GM19455 (cell line): ENCODE results near the gene NTSR1.
"Not testable (repeated sequence)": the region's sequence is repeated elsewhere in the genome, so short reads cannot be mapped to it uniquely, and the experiment has no call there.

Source experiments
- ATAC-seq: cut with Tn5 transposase; IDR thresholded peaks from one replicate; pipeline ENCODE4 v1.9.1; 2021; ENCODE audit not compliant: unreplicated experiment

The NTSR1 gene

DNA sequence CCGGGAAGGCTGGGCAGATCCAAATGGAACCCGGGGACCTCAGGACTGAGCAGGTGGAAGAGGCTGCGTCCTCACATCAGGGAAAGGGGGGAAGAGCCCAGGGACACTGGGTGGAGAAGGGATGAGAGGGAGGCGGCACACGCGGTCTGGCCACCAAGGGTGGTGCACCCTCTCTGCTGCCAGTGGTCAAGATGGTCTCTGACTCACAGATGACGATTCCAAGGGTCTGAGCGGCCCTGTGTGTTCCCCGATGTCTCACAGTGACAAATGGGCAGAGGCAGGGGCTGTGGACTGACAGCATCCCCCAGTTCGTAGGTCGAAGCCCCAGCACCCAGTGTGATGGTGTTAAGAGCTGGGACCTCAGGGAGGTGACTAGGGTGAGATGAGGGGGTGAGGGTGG is 34.3 kb upstream of the NTSR1 start:
- no peak for ATAC-seq

DNA sequence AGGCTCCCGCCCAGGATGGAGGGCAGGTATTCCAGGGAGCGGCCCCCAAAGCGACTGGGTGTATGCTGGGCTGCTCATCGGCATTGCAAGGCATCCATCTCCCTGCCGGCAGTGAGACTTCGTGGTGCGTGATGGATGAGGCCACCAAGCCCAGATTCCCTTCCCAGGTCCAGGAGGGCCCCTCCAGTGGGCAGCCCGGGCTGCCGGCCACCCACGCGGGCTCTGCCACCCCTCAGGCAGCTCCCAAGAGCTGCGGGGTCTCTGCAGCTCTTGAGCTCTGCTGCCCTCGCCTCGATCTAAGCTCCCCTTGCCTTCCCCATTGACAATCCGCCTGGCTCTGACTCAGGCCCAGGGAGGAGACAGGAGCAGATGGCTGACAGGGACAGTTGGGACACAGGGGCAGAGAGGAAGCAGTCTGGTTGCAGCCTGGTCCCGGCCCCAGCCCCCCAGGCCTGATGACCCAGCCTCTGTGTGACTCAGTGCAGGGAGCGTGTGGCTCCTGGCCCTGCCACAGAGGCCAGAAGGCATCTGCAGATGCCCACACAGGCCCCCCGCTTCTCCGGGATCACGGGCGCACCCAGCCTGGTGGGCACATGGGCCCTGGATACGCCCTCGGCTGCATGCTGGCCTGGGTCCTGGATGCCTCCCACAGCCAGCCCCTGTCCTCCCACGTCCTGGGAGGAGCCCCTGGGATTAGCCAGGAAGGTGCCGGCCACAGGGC is 33.3 kb upstream of the NTSR1 start:
- no peak for ATAC-seq

DNA sequence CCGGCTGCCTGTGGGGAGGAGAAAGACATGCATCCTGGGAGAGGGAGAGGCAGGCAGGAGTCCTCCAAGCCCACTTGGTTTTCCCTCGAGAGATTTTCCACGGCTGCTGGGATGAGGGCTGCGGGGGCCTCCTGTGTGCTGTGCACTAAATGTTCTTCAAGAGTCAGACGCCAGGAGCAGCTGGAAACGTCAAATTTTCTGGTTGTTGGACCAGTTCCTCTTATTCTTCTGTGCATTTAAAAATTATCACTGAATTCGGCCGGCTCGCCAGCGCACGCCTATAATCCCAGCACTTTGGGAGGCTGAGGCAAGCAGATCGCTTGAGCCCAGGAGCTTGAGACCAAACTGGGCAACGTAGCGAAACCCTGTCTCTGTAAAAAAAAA is 32.8 kb upstream of the NTSR1 start:
- ATAC-seq = no peak

DNA sequence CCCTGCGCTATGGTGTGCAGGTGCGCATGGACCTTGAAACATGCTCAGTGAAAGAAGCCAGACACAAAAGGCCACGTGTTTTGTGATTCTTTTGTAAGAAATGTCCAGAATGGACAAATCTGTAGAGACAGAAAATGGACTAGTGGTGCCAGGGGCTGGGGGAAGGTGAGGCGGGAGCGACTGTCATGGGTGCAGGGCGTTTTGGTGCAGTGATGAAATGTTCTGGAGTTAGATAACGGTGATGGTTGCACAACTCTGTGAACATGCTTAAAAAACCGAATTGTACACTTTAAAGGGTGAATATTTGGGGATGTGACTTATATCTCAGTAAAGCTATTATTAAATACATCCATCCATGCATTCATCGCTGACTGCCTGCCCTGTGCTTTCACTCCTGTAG is 31.7 kb upstream of the NTSR1 start:
- ATAC-seq = no peak

DNA sequence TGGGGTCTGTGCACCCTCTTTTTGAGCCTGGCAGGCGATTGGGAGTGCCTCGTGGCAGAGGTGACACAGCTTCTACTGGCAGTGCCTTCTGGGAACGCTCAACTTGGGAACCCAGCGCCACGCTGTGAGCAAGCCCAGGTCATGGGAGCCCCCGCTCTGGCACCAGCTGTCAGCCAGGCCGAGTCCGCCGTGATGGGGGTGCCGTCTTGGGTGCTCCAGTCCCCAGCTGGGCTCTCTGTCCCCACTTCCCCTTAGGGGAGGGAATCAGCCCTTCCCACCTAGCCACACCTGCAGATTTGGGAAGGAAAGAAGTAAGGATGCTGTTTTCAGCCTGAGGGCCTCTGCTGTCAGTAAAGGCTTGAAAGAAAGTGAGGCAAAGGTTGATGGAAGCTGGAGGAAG is 31.0 kb upstream of the NTSR1 start:
- no peak for ATAC-seq

DNA sequence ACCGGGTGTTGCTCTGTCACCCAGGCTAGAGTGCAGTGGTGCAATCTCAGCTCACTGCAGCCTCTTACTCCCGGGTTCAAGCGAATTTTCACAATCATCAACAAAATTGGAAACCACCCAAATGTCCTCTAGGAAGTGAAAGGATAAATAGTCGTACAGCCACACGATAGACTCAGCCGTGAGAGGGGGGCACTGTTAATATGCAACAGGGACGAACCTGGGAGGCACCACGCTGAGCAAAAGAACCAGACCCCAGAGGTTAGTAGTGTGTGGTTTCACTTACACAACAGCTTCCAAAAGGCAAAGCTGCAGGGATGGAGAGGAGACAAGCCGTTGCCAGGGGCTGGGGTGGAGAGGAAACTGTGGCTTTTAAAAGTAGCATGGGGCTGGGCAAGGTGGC is 30.1 kb upstream of the NTSR1 start:
- ATAC-seq = no peak

DNA sequence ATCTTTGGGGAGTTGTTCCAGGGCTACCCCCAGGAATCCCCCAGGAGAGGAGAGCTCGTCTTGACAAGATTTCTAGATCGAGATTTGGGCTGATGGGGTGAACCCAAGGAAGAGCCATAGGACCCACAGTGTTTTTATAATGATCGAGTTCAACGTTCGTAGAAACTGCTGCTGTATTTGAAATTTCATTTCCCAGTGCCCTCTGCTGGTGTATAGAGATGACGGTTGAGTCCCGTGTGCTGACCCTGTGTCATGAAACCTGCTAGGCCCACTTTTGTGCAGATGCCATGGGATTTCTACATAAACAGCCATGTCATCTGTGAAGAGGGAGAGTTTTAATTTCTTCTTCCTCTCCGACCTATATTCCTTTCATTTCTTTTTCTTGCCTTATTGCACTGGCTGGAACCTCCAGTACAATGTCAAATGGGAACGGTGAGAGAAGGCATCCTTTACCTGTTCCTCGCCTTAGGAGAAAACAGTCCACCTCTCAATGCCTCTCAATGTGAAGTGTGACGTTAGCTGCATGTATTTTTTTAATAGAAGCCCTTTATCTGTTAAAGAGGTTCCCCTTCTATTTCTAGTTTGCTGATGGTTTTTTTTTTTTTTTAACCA is 28.6 kb upstream of the NTSR1 start:
- no peak for ATAC-seq

DNA sequence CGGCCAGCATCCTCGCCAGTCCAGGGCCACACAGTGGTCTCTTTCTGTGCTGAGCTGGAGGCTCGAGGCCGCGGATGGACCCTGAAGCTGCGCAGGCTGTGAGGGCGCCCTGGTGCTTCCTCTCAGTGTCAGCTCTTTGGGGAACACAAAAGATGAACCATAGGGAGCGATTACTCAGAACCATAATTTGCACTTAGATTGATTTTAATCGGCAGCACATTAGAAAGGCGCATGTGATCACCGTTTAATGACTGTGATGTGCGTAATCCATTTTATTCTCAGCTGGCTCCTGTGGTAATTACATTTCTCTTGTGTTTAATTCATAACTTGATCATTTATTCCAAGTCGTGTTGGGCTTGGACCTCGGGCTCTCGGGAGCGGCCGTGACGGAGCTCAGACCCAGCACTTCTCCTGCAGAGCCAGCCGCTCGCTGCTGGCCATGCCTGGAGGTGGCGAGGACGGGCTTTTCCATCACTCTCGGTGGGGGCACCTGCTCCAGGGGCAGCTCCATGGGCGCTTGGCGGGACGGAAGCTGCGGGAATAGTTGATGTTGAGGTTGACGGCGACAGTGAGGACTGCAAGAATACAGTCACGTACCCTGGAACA is 25.6 kb upstream of the NTSR1 start:
- ATAC-seq = no peak

DNA sequence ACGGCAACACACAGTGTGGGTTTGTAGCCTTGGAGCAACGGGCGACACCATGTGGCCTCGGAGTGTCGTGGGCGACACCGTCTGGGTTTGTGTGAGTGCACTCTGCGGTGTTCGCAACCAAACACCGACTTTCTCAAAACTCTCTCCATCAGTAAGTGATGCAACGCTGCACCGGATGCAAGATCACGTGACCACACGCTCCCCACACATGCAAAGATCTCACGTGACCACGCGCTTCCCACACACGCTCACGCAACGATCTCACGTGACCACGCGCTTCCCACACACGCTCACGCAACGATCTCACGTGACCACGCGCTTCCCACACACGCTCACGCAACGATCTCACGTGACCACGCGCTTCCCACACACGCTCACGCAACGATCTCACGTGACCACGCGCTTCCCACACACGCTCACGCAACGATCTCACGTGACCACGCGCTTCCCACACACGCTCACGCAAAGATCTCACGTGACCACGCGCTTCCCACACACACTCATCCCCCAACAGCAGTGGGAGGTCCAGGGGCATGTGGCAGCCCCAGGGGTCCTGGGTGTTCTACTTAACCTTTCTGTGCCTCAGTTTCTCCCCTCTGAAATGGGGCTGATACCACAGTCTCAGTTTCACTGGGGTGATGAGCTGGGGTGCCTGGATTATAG is 24.8 kb upstream of the NTSR1 start:
- not testable (repeated sequence) for ATAC-seq

DNA sequence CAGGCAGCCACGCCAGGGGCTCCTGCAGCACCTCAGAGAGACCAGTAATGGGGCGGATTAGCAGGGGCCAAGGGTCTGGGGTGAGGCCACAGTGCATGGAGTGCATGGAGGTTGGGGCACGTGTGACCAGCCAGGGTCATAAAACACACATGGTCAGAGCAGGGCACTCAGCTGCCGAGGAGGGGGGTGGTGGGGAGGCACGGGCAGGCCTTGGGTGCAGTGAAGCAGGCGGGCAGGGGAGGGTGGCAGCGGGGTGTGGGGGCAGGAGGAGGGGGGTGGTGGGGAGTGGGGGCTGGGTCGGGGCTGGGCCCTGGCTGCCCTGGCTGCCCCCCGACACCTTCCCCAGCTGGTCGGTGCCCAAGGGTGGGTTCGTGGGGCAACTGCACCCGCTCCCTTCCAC is 23.7 kb upstream of the NTSR1 start:
- no peak for ATAC-seq

DNA sequence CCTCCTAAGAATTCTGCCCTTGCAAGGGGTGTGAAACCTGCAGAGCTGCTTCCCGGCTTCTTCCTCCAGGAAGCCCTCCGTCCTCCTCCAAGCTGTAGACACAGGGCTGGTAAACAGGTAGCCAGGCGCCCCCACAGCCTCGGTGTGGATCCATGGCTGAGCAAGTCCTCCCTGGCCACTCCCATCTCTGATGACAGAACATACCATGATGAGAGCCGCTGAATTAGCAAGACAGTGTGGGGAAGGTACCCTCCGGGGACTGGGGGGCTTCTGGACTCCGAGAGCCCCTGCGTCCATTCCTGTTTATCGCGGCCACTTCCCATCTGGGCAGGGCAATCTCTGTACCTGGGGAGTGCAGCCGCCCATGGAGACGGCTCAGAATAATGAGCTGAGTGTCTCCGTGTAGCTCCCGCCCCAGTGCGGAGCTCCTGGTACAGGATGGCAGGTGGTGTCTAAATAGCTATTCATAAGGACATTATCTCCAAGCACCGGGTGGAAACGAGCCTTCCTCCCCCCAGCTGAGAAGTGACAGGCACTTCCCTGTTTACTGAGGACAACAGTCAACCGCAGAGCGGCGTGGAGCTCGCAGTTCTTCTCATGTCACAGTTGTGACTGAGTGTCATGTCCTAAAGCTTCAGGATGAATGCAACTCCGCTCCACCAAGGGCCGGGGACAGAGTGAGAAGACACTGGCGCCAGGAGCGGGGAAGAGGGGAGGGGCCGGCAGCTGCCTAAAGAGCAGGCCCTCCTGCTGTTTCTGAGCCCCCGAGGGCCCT is 22.7 kb upstream of the NTSR1 start:
- no peak for ATAC-seq

DNA sequence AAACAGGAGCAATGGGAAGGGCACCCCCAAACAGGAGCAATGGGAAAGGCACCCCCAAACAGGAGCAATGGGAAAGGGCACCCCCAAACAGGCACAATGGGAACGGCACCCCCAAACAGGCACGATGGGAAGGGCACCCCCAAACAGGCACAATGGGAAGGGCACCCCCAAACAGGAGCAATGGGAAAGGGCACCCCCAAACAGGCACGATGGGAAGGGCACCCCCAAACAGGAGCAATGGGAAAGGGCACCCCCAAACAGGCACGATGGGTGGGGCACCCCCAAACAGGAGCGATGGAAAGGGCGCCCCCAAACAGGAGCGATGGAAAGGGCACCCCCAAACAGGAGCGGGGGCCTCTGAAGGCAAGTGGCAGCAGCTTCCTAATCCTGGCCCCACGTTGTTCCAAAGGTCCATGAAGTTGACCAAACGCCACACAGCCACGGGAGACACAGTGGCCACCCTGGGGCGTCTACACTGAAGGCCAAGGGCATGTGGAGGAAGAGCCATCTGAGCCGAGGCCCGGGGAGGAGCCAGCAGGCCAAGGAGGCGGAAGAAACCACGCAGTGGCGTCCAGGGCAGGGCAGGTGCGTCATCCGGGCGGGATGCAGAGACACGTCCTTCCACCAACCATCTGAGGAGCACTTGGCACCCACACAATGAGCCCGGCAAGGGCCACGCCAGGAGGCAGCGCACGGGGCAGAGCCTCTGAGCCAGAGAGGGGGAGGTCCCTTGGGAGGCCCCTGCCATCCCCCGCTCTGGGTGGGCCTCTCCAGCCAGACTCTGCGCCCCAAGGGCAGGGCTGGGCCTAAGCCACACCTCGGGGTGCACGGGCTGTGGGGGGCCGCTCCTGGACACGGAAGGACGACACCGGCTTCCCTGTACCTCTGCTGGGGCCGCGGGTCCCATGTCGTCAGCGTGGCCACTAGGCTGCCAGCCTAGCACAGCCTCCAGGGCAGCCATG is 21.5 kb upstream of the NTSR1 start:
- ATAC-seq = no peak

DNA sequence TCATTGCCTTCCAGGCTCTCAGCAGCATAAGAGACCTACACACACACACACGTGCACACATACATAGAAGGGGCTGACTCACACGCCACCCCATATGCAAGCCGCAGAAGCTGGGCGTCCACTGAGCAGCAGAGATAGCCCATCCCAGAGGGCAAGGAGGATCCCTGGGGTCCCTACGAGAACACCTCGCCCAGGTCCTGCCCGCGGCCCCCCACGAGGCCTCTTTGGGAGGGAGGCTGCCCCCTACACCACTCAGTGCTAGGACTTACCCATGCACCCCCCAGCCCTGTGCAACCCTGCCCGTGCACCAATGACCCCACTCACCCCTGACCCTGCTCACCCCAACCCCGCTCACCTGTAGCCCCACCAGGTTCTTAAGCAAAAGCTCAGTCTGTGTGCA is 20.6 kb upstream of the NTSR1 start:
- no peak for ATAC-seq

DNA sequence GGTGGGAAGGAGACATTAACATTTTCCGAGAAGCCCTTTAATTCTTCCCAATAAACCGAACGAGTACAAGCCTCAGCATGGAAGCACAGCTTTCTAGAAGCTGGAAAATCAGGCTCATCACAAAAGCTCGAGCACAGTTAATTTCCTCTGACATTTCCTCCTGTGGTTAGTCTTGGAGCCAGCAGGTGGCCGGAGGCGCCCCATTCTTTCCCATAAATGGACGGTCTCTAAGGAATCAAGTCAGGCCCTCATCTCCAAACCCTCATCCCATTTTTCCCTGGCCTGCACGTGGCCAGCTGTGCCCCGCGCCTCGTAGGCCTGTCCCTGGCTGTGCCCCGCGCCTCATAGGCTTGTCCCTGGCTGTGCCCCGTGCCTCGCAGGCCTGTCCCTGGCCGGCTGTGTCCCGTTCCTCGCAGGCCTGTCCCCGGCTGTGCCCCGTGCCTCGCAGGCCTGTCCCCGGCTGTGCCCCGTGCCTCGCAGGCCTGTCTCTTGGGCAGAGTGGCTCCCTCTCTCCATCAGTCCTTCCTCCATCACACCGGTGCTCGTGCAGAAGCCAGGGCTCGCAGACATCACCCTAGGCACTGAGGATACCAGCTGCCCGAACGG is 19.7 kb upstream of the NTSR1 start:
- ATAC-seq = no peak

DNA sequence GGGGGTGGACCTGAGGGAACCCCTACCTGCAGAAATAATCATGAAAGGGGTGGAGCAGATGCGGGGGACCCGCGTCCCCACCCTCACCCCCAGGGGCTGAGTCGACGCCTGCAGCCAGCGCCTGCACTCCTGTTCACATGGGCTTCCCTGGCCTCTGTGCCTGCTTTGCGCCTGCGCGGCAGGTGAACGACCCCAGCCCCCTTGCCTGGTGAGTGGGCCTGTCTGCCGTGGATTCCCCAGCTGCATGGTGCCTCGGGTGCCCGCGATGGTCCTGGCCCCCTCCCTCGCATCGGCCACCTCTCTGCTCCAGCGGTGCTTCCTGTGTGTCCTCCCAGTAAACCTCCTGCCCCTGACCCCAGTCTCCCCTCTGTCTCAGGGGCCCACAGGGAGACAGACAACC is 18.8 kb upstream of the NTSR1 start:
- no peak for ATAC-seq

DNA sequence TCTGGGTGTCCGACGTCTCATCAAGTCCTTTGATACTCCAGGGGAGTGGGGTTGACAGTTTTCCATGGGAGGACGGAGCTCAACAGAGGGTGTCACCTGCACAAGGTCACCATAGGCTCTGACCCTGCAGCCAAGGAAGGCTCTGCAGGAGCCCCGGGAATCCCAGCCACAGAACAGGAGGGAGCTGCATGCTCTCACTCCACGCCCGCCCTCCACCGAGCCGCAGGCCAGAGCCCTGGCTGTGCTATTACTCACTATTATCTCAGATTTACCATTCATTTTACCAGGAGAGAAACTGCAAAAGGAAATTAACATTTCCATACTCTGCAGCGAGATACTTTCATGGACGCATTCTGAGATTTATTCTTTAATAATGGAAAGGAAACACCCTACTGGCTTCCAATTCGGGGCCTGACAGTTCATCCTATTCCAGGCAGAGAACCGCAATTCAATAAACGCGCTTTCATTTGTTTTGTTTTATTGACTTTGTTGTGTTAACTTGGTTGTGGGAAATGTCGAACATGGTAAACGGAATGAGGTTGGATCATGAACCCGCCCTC is 18.3 kb upstream of the NTSR1 start:
- no peak for ATAC-seq

DNA sequence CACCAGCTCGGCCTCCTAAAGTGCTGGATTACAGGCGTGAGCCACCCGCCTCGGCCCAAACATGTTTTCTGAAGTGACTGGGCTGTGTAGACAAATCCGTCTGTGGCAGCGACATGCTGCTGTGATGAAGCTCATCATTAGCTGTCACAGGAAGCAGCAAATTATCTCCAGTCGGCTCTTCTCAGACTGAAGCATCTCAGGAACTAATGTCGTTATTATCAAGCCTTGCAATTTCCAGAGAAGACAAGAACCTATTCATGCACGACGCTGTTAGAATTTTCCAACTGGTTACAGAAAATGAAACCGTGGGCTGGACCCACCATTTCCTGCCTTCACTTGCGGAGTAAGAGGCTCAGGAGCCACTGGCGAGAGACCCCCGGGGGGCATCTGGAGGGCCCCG is 17.1 kb upstream of the NTSR1 start:
- ATAC-seq = no peak

DNA sequence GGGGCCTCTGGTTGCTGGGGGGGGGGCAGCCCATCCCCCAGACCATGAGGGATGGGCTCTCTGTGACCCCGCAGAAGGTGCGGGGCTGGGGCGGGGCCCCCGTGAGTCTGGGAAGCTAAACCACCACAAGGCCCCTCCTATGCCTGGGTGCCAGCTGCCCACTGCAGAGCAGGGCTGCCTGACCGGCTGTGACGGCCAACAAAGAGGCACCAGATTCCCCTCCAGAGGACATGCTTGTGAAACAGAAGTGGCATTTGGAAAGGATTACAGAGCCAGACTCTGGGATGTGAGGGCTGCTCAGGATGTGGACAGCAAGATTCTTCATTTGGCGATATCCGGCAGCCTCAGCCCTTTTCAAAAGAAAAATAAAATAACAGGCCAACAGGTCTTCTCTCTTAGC is 16.5 kb upstream of the NTSR1 start:
- ATAC-seq = no peak

DNA sequence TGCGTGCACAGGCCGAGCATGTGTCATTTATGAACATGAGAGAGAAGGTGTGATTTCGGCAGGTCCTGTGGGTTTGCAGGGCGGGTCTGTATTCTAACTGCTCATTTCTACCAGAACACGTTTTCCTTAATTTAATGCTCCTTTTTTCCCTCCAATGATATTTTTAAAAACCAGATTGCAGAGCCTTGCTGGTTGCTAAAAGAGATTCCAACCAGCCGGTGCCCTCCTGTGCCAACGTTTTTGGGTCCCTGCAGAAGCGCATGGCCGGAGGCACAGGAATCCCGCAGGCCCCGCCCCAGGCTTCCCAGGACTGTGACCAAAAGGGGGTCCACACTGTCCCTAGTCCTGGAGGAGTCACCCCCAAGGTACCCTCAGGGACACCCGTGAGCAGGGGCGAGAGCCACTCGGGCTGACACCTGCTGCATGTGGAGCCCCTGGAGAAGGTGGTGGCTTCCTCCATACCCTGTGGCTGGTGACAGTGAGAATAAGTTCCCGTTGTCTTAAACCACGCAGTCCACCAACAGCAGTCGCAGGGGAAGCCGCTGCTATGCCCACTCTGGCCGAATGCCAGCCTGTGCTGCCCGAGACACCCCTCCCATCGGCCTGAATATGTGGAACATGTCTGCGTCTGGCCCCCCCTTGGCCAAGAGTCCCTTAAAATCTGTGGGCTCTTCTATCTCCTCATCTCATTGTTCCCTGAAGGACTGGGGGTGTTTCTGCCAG is 15.7 kb upstream of the NTSR1 start:
- no peak for ATAC-seq
